ENCODE measurements around the gene LARP1.

LARP1 gene

DNA sequence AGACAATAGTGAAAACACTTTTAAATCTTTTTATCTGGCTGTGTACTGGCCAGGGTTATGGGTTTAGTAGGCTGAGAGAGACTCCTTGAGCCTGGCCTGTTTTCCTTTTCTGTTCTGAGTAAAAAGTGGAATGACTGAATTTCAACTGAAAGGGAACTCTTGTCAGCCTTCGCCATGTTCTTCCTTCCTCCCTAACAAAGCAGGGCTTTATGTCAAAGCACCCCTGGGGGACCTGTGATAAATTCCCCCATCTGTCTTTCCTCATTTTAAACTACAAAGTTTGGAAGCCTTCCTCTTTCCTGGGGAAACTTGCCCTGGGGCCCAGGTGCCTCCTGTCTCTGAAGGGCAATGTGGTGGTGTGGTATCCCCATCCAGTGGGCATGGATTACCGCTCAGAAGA, 29.7 kb downstream of the LARP1 start:
- no peak for TF ChIP-seq SPI1 (IDR thresholded peaks at IDR 0.05; ENCODE audit: low read depth, low read length)
- TF ChIP-seq PAX5 (IDR thresholded peaks at IDR 0.05; ENCODE audit: insufficient read depth, low read length, severe bottlenecking), result no peak
- no peak for TF ChIP-seq TAF1 (IDR thresholded peaks at IDR 0.05; ENCODE audit: low read depth, low read length)
- TF ChIP-seq POLR2A (IDR thresholded peaks at IDR 0.05; ENCODE audit: low read depth, low read length), result no peak
- no peak for TF ChIP-seq POLR2AphosphoS5 (IDR thresholded peaks at IDR 0.05; ENCODE audit: low read depth, low read length)
- no peak for TF ChIP-seq POU2F2 (IDR thresholded peaks at IDR 0.05; ENCODE audit: low read depth, low read length)
- DNase-seq (ENCODE audit: insufficient read length, low spot score) (no peak), FAIRE-seq (no peak)

DNA sequence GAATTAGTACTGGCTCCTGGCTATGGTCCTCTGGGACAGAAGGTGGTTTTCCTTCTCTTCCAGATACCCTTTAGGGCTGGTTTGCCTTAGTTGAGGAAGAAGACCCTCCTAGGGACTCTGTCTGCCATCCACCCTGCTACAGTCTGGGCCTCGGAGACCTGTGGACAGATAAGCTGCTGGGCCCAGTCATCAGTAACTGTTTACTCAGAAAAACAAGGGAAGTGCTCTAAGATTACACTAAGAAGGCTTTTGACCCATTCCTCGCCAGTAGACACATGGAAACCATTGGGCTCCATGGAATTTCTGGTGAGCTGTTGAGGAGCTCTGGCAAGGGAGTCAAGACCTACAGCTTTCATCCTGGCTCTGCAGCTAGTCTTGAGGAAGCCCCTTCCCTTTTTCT, 31.2 kb downstream of the LARP1 start:
- TF ChIP-seq POU2F2 (IDR thresholded peaks at IDR 0.05; ENCODE audit: low read depth, low read length) (no peak), TAF1 (IDR thresholded peaks at IDR 0.05; ENCODE audit: low read depth, low read length) (no peak), POLR2A (IDR thresholded peaks at IDR 0.05; ENCODE audit: low read depth, low read length) (no peak), PAX5 (IDR thresholded peaks at IDR 0.05; ENCODE audit: insufficient read depth, low read length, severe bottlenecking) (no peak), POLR2AphosphoS5 (IDR thresholded peaks at IDR 0.05; ENCODE audit: low read depth, low read length) (no peak), SPI1 (IDR thresholded peaks at IDR 0.05; ENCODE audit: low read depth, low read length) (no peak)
- no peak for DNase-seq (ENCODE audit: insufficient read length, low spot score)
- FAIRE-seq, result no peak

- DNase-seq (ENCODE audit: insufficient read length, low spot score) (no peak), FAIRE-seq (no peak)
- no peak for TF ChIP-seq TAF1 (IDR thresholded peaks at IDR 0.05; ENCODE audit: low read depth, low read length)
- no peak for TF ChIP-seq PAX5 (IDR thresholded peaks at IDR 0.05; ENCODE audit: insufficient read depth, low read length, severe bottlenecking)
- TF ChIP-seq POU2F2 (IDR thresholded peaks at IDR 0.05; ENCODE audit: low read depth, low read length), result no peak
- no peak for TF ChIP-seq SPI1 (IDR thresholded peaks at IDR 0.05; ENCODE audit: low read depth, low read length)
- no peak for TF ChIP-seq POLR2A (IDR thresholded peaks at IDR 0.05; ENCODE audit: low read depth, low read length)
Observed at GRCh38 chr5:154788212-154788611, 33.0 kb downstream of the LARP1 start.

DNA sequence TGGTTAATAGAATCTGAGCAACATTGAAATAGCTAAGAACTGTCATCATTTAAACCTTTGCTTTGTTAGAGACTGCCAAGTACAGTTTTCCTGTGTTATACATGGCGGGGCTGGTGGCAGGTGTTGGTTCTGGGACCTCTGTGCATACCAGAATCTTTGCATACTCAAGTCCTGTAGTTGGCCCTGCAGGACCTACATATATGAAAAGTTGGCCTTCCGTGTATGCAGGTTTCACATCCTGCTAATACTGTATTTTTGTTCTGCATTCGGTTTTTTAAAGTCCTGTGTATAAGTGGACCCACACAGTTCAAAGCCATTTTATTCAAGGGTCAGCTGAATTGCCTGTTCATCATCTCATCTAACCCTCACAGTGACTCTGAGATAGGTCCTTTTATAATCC, 36.4 kb downstream of the LARP1 start:
- no peak for TF ChIP-seq TAF1 (IDR thresholded peaks at IDR 0.05; ENCODE audit: low read depth, low read length)
- TF ChIP-seq SPI1 (IDR thresholded peaks at IDR 0.05; ENCODE audit: low read depth, low read length), result peak; percentile 48; the same call in 1 of the 2 replicates
- peak; percentile 39; the same call in 1 of the 2 replicates for TF ChIP-seq POU2F2 (IDR thresholded peaks at IDR 0.05; ENCODE audit: low read depth, low read length)
- no peak for TF ChIP-seq POLR2A (IDR thresholded peaks at IDR 0.05; ENCODE audit: low read depth, low read length)
- DNase-seq (ENCODE audit: insufficient read length, low spot score) (no peak), FAIRE-seq (peak; percentile 71)

GRCh38 chr5:154793599-154794524, 38.7 kb downstream of the LARP1 start:
- DNase-seq (ENCODE audit: insufficient read length, low spot score), result no peak
- FAIRE-seq, result no peak
- TF ChIP-seq POLR2A (IDR thresholded peaks at IDR 0.05; ENCODE audit: low read depth, low read length), result no peak
- TF ChIP-seq SPI1 (IDR thresholded peaks at IDR 0.05; ENCODE audit: low read depth, low read length), result no peak
- TF ChIP-seq POLR2AphosphoS5 (IDR thresholded peaks at IDR 0.05; ENCODE audit: low read depth, low read length), result no peak
- no peak for TF ChIP-seq TAF1 (IDR thresholded peaks at IDR 0.05; ENCODE audit: low read depth, low read length)
- no peak for TF ChIP-seq POU2F2 (IDR thresholded peaks at IDR 0.05; ENCODE audit: low read depth, low read length)
- TF ChIP-seq PAX5 (IDR thresholded peaks at IDR 0.05; ENCODE audit: insufficient read depth, low read length, severe bottlenecking), result no peak

DNA sequence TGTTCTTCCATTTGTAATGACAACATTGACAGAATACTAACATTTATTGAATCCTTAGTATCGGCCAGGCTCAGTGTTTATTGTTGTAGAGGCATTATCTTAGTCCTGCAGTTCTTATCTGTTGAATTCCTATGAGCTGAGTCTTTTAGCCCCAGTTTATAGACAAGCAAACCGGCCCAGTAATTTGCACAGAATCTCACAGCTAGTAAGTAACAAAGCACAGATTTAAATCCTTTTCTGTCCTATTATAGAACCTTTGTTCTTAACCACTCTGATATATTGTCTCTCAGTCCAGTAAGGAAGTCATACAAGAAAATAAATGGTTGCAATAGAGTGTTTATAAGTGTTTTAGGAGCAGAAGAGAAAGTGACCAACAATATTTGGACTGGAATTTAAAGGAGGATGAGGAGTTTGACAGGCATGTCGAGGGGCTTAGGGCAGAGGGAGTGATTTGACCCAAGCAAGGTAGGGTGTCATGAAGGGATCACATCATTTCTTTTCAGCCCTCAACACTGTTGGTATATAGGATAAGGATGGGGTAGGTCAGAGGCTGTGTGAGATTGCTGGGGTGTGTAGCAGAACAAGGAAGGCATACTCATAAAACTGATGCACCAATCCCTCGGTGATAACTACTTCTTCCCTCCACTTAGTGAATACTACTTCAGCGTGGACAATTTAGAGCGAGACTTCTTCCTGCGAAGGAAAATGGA, 39.5 kb downstream of the LARP1 start:
- FAIRE-seq, result no peak
- no peak for DNase-seq (ENCODE audit: insufficient read length, low spot score)
- TF ChIP-seq SPI1 (IDR thresholded peaks at IDR 0.05; ENCODE audit: low read depth, low read length) (no peak), TAF1 (IDR thresholded peaks at IDR 0.05; ENCODE audit: low read depth, low read length) (no peak), PAX5 (IDR thresholded peaks at IDR 0.05; ENCODE audit: insufficient read depth, low read length, severe bottlenecking) (no peak), POLR2AphosphoS5 (IDR thresholded peaks at IDR 0.05; ENCODE audit: low read depth, low read length) (no peak), POLR2A (IDR thresholded peaks at IDR 0.05; ENCODE audit: low read depth, low read length) (no peak), POU2F2 (IDR thresholded peaks at IDR 0.05; ENCODE audit: low read depth, low read length) (no peak)

DNA sequence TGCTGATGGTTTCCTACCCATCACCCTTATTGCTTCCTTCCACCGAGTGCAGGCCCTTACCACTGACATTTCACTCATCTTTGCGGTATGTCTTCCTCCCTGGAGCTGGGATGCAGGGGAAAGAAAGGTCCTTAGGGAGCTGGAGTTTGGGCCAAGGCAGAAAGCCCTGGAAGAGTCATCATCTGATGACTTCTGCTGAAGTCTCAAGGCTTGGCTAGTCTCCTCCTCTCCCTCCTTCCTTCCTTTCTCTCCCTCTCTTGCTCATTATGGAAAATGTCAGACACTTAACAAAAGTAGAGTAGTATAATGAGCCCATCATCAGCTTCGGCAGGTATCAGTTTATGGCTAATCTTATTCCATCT, 40.0 kb downstream of the LARP1 start:
- FAIRE-seq (no peak), DNase-seq (ENCODE audit: insufficient read length, low spot score) (no peak)
- no peak for TF ChIP-seq PAX5 (IDR thresholded peaks at IDR 0.05; ENCODE audit: insufficient read depth, low read length, severe bottlenecking)
- TF ChIP-seq POLR2AphosphoS5 (IDR thresholded peaks at IDR 0.05; ENCODE audit: low read depth, low read length), result no peak
- TF ChIP-seq POLR2A (IDR thresholded peaks at IDR 0.05; ENCODE audit: low read depth, low read length), result no peak
- no peak for TF ChIP-seq SPI1 (IDR thresholded peaks at IDR 0.05; ENCODE audit: low read depth, low read length)
- no peak for TF ChIP-seq POU2F2 (IDR thresholded peaks at IDR 0.05; ENCODE audit: low read depth, low read length)
- TF ChIP-seq TAF1 (IDR thresholded peaks at IDR 0.05; ENCODE audit: low read depth, low read length), result no peak

DNA sequence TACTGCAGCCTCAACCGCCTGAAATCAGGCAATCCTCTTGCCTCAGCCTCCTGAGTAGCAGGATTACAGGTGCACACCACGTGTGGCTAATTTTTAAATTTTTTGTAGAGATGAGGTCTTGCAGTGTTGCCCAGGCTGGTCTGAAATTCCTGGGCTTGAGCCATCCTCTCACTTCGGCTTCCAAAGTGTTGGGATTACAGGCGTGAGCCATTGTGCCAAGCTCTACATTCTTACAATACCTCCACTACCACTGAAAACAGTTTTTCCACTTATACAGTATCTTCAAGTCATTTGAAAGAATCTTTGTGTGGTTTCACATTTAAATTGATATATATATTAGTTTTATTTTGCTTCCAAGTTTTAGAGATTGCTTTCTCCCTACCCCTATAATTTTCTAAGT, 42.6 kb downstream of the LARP1 start:
- no peak for DNase-seq (ENCODE audit: insufficient read length, low spot score)
- FAIRE-seq, result no peak
- no peak for TF ChIP-seq TAF1 (IDR thresholded peaks at IDR 0.05; ENCODE audit: low read depth, low read length)
- no peak for TF ChIP-seq SPI1 (IDR thresholded peaks at IDR 0.05; ENCODE audit: low read depth, low read length)
- TF ChIP-seq PAX5 (IDR thresholded peaks at IDR 0.05; ENCODE audit: insufficient read depth, low read length, severe bottlenecking), result no peak
- TF ChIP-seq POLR2A (IDR thresholded peaks at IDR 0.05; ENCODE audit: low read depth, low read length), result no peak
- no peak for TF ChIP-seq POU2F2 (IDR thresholded peaks at IDR 0.05; ENCODE audit: low read depth, low read length)
- TF ChIP-seq POLR2AphosphoS5 (IDR thresholded peaks at IDR 0.05; ENCODE audit: low read depth, low read length), result no peak

DNA sequence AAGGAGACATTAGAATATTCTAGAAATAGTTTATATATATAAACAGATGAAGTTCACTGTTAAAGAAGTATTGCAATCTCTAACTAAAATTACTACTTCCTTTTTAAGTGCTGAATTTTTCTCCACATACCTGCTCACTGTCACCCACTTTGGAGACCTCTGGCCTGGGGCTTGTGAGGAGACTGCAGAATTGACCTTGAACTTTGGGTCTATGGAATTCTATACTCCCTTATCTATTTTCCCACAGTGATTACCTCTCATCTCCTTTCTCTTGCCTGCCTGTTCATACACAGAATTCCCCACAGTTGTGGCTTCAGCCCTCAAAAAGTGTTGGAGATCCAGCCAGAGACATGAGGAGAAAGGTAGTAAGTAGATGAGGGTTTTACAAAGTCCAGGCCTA, 45.4 kb downstream of the LARP1 start:
- no peak for FAIRE-seq
- no peak for DNase-seq (ENCODE audit: insufficient read length, low spot score)
- TF ChIP-seq TAF1 (IDR thresholded peaks at IDR 0.05; ENCODE audit: low read depth, low read length) (no peak), POU2F2 (IDR thresholded peaks at IDR 0.05; ENCODE audit: low read depth, low read length) (no peak), SPI1 (IDR thresholded peaks at IDR 0.05; ENCODE audit: low read depth, low read length) (no peak), POLR2A (IDR thresholded peaks at IDR 0.05; ENCODE audit: low read depth, low read length) (no peak), POLR2AphosphoS5 (IDR thresholded peaks at IDR 0.05; ENCODE audit: low read depth, low read length) (no peak), PAX5 (IDR thresholded peaks at IDR 0.05; ENCODE audit: insufficient read depth, low read length, severe bottlenecking) (no peak)
